GM19043 (cell line): ENCODE results near the gene LAPTM5.

Experiments
- ATAC-seq: cut with Tn5 transposase; IDR thresholded peaks from one replicate; pipeline ENCODE4 v1.9.1; 2021; ENCODE audit warnings: low read depth; ENCODE audit not compliant: unreplicated experiment

Gene LAPTM5

GRCh38 chr1:30732277-30732996 is 25.1 kb downstream of the LAPTM5 start:
- ATAC-seq: no peak

GRCh38 chr1:30731806-30732276 is 25.7 kb downstream of the LAPTM5 start:
- no peak for ATAC-seq

- no peak for ATAC-seq
Observed at GRCh38 chr1:30731109-30731805, 26.3 kb downstream of the LAPTM5 start.

GRCh38 chr1:30730346-30731108 is 27.0 kb downstream of the LAPTM5 start:
- no peak for ATAC-seq

- ATAC-seq: no peak
Observed at GRCh38 chr1:30729901-30730300, 27.7 kb downstream of the LAPTM5 start.

GRCh38 chr1:30728832-30729638 is 28.5 kb downstream of the LAPTM5 start:
- no peak for ATAC-seq

GRCh38 chr1:30728340-30728739 is 29.2 kb downstream of the LAPTM5 start:
- no peak for ATAC-seq

- no peak for ATAC-seq
Observed at GRCh38 chr1:30727824-30728223, 29.8 kb downstream of the LAPTM5 start.

- no peak for ATAC-seq
Observed at GRCh38 chr1:30726773-30727684, 30.5 kb downstream of the LAPTM5 start.

- no peak for ATAC-seq
Observed at GRCh38 chr1:30726236-30726635, 31.3 kb downstream of the LAPTM5 start.

GRCh38 chr1:30725450-30726095 is 32.0 kb downstream of the LAPTM5 start:
- no peak for ATAC-seq

- ATAC-seq: no peak
Observed at GRCh38 chr1:30724655-30725421, 32.7 kb downstream of the LAPTM5 start.

GRCh38 chr1:30724175-30724574 is 33.4 kb downstream of the LAPTM5 start:
- no peak for ATAC-seq

GRCh38 chr1:30723331-30723755 is 34.2 kb downstream of the LAPTM5 start, which contains the start of gene MATN1:
Gene MATN1, minus strand, starts transcription at chr1:30723585. Its CDS starts 34 bp downstream, at chr1:30723551.
- no peak for ATAC-seq

- ATAC-seq: no peak
Observed at GRCh38 chr1:30721812-30722537, 35.6 kb downstream of the LAPTM5 start.

- ATAC-seq: no peak
Observed at GRCh38 chr1:30721341-30721793, 36.2 kb downstream of the LAPTM5 start.
